ENCODE data around the gene CPT1A. TPM values are rescaled to one million over a fixed set of nuclear protein-coding genes. Genes with fewer than 3 reads are reported as not detected.

Gene CPT1A
- polyA plus RNA-seq, 1 of the 3 experiments (the other 2 are of a cell fraction), result 31.2 TPM

DNA sequence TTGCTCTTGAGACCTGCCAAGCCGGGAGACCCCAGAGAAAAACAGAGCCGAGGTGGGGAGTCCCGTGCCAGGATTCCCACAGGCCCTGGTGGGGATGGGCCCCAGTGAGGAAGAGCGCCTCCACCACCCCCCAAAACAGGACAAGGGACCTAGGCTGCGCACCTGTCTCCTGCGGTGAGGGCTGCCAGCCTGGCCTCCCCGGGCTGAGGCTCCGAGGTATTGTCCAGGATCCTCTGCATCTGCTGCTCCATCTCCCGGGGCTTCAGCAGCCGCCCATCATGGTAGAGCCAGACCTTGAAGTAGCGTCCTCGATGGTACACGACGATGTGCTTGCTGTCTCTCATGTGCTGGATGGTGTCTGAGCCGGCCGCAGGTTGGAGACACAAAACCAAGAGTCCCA lies 57.1 kb downstream of the CPT1A start:
- H3F3A ChIP-seq (replicated peaks; ENCODE audit: insufficient read depth), result no peaks in the 10 kb centered on the region
- H3K9ac ChIP-seq, result no peak overlapping the region
- ChIA-PET POLR2A (no interaction called here), CTCF (no interaction called here)
- DNase-seq, result no peak
- H3K27ac ChIP-seq (ENCODE audit: low read depth in 2 of 2, low read length in 1 of 2), result no peak overlapping the region
- peaks cover 32 to 37% of the 10 kb centered on the region in 2 experiments for H3K36me3 ChIP-seq (replicated peaks in 1 of 2; ENCODE audit: control insufficient read depth in 1 of 2, insufficient read depth in 2 of 2, low read length in 1 of 2)
- H3K4me3 ChIP-seq (ENCODE audit: low read depth in 2 of 2, low read length in 1 of 2), result no peak overlapping the region
- no peak overlapping the region for H2AFZ ChIP-seq (ENCODE audit: low read depth)
- no peaks in the 10 kb centered on the region for H3K79me2 ChIP-seq (ENCODE audit: insufficient read depth)
- H3K4me2 ChIP-seq, result no peak overlapping the region
- no peaks in the 10 kb centered on the region for H3K27me3 ChIP-seq (ENCODE audit: insufficient read depth)
- no peaks in the 10 kb centered on the region for H4K20me1 ChIP-seq (ENCODE audit: insufficient read depth)
- H3K9me2 ChIP-seq, result no peaks in the 10 kb centered on the region
- H3K4me1 ChIP-seq (ENCODE audit: control insufficient read depth in 1 of 2, insufficient read depth in 2 of 2, low read depth in 1 of 2, low read length in 1 of 2), result no peaks in the 10 kb centered on the region
- WGBS (ENCODE audit: low lambda C conversion rate), result 93% methylated on average over 15 of the region's 16 CpGs
- no peaks in the 10 kb centered on the region for H3K9me3 ChIP-seq
- TF ChIP-seq, protein P1, sequence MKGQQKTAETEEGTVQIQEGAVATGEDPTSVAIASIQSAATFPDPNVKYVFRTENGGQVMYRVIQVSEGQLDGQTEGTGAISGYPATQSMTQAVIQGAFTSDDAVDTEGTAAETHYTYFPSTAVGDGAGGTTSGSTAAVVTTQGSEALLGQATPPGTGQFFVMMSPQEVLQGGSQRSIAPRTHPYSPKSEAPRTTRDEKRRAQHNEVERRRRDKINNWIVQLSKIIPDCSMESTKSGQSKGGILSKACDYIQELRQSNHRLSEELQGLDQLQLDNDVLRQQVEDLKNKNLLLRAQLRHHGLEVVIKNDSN (IDR thresholded peaks at IDR 0.05; ENCODE audit: borderline replicate concordance, low read depth), result no peak
- TF ChIP-seq, protein P2, sequence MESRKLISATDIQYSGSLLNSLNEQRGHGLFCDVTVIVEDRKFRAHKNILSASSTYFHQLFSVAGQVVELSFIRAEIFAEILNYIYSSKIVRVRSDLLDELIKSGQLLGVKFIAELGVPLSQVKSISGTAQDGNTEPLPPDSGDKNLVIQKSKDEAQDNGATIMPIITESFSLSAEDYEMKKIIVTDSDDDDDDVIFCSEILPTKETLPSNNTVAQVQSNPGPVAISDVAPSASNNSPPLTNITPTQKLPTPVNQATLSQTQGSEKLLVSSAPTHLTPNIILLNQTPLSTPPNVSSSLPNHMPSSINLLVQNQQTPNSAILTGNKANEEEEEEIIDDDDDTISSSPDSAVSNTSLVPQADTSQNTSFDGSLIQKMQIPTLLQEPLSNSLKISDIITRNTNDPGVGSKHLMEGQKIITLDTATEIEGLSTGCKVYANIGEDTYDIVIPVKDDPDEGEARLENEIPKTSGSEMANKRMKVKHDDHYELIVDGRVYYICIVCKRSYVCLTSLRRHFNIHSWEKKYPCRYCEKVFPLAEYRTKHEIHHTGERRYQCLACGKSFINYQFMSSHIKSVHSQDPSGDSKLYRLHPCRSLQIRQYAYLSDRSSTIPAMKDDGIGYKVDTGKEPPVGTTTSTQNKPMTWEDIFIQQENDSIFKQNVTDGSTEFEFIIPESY (IDR thresholded peaks at IDR 0.05; ENCODE audit: borderline replicate concordance, low read depth), result no peak
- TF ChIP-seq TAF1 (IDR thresholded peaks at IDR 0.05; ENCODE audit: borderline replicate concordance, low read depth, low read length), result no peak
- TF ChIP-seq, protein P3, sequence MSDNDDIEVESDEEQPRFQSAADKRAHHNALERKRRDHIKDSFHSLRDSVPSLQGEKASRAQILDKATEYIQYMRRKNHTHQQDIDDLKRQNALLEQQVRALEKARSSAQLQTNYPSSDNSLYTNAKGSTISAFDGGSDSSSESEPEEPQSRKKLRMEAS (IDR thresholded peaks at IDR 0.05; ENCODE audit: low read depth), result no peak
- TF ChIP-seq, protein P4, sequence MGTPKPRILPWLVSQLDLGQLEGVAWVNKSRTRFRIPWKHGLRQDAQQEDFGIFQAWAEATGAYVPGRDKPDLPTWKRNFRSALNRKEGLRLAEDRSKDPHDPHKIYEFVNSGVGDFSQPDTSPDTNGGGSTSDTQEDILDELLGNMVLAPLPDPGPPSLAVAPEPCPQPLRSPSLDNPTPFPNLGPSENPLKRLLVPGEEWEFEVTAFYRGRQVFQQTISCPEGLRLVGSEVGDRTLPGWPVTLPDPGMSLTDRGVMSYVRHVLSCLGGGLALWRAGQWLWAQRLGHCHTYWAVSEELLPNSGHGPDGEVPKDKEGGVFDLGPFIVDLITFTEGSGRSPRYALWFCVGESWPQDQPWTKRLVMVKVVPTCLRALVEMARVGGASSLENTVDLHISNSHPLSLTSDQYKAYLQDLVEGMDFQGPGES (IDR thresholded peaks at IDR 0.05; ENCODE audit: low read depth, low read length), result no peak
- no peak for TF ChIP-seq MXI1 (IDR thresholded peaks at IDR 0.05; ENCODE audit: low read depth, low read length)
- no peak for TF ChIP-seq ELF1 (IDR thresholded peaks at IDR 0.05)
- TF ChIP-seq, protein P5, sequence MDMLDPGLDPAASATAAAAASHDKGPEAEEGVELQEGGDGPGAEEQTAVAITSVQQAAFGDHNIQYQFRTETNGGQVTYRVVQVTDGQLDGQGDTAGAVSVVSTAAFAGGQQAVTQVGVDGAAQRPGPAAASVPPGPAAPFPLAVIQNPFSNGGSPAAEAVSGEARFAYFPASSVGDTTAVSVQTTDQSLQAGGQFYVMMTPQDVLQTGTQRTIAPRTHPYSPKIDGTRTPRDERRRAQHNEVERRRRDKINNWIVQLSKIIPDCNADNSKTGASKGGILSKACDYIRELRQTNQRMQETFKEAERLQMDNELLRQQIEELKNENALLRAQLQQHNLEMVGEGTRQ (IDR thresholded peaks at IDR 0.05; ENCODE audit: borderline replicate concordance, low read depth, low read length), result no peak

DNA sequence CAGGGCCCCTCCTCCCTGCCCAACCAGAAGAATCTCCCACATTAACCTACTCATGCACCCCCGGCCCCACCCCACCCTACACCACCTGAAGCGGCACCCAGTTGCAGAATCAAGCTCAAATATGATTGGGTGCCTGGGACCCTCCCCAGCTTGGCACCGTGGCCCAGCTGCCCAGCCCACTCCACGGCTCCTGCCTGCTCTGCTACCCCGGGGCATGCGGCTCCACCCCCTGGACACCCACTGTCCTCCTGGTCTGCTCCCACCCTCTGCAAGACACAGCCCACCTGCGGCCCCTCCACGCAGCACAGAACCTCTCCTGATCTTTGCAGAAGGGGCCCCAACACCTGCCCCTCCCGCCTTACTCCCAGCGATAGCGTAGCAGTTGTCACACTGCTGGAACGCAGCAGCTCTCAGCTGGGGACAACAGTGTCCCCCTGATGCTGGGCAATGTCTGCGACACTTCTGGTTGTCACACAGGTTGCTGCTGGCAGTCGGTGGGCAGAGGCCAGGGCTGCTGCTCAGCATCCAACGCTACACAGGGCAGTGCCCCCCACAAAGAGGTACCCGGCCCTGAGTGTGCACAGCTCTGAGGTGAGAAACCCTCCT lies 58.4 kb downstream of the CPT1A start:
- no peak overlapping the region for H3K4me3 ChIP-seq (ENCODE audit: low read depth in 2 of 2, low read length in 1 of 2)
- ChIA-PET POLR2A (no interaction called here), CTCF (interaction anchor here (1.3 to 1.9 kb wide), 2 partner anchors 15 to 92 kb away, joined by 3 to 8 read pairs; no protein-coding TSS in a partner anchor)

More for the DNA sequence above, 58.4 kb downstream of the CPT1A start:
- H3K79me2 ChIP-seq (ENCODE audit: insufficient read depth), result no peaks in the 10 kb centered on the region
- H3F3A ChIP-seq (replicated peaks; ENCODE audit: insufficient read depth), result no peaks in the 10 kb centered on the region
- no peak overlapping the region for H3K4me2 ChIP-seq
- H3K9me2 ChIP-seq, result no peaks in the 10 kb centered on the region
- 97% methylated on average over 10 of the region's 16 CpGs for WGBS (ENCODE audit: low lambda C conversion rate)
- H3K9ac ChIP-seq, result no peak overlapping the region
- TF ChIP-seq MEF2A (IDR thresholded peaks at IDR 0.05; ENCODE audit: borderline replicate concordance, low read depth), result no peak
- no peak for TF ChIP-seq POLR2AphosphoS5 (IDR thresholded peaks at IDR 0.05; ENCODE audit: low read depth, low read length)
- TF ChIP-seq FOXM1 (IDR thresholded peaks at IDR 0.05; ENCODE audit: low read depth), result no peak
- TF ChIP-seq, protein P5 (IDR thresholded peaks at IDR 0.05; ENCODE audit: borderline replicate concordance, low read depth, low read length), result no peak
- TF ChIP-seq RFX5 (IDR thresholded peaks at IDR 0.05; ENCODE audit: low read length), result no peak
- TF ChIP-seq RAD21 (IDR thresholded peaks at IDR 0.05; ENCODE audit: low read length), result no peak
- TF ChIP-seq ELF1 (IDR thresholded peaks at IDR 0.05), result no peak
- TF ChIP-seq TEAD4 (IDR thresholded peaks at IDR 0.05; ENCODE audit: borderline replicate concordance, insufficient read depth), result no peak
- TF ChIP-seq FOSL2 (IDR thresholded peaks at IDR 0.05; ENCODE audit: borderline replicate concordance, low read depth), result no peak
- TF ChIP-seq, protein P2 (IDR thresholded peaks at IDR 0.05; ENCODE audit: borderline replicate concordance, low read depth), result no peak
- no peaks in the 10 kb centered on the region for H3K4me1 ChIP-seq (ENCODE audit: control insufficient read depth in 1 of 2, insufficient read depth in 2 of 2, low read depth in 1 of 2, low read length in 1 of 2)
- DNase-seq, result no peak
- no peaks in the 10 kb centered on the region for H3K27me3 ChIP-seq (ENCODE audit: insufficient read depth)
- H3K36me3 ChIP-seq (replicated peaks in 1 of 2; ENCODE audit: control insufficient read depth in 1 of 2, insufficient read depth in 2 of 2, low read length in 1 of 2), result peaks cover 37 to 39% of the 10 kb centered on the region in 2 experiments
- no peaks in the 10 kb centered on the region for H4K20me1 ChIP-seq (ENCODE audit: insufficient read depth)
- H3K27ac ChIP-seq (ENCODE audit: low read depth in 2 of 2, low read length in 1 of 2), result no peak overlapping the region
- H2AFZ ChIP-seq (ENCODE audit: low read depth), result no peak overlapping the region
- no peaks in the 10 kb centered on the region for H3K9me3 ChIP-seq

Measured in SK-N-SH (cell line).